Esophagus (tissue), 2 donors: Measurements from ENCODE around the gene AQP4. TPM values are rescaled to one million over a fixed set of nuclear protein-coding genes. Genes with fewer than 3 reads are reported as not detected.
A peak's percentile ranks its signal among the peaks of the same experiment; 100 is the strongest.

Source experiments
- H3K27ac ChIP-seq, 2 donors: one replicate each; pipeline ENCODE4 v1.5.1; 2013; ENCODE audit warnings: low read depth in 2 of 2, mild to moderate bottlenecking in 2 of 2, inconsistent platforms in 1 of 2, low read length in 1 of 2, moderate library complexity in 1 of 2
- H3K27me3 ChIP-seq, 2 donors: one replicate each; pipeline ENCODE4 v1.6.1; 2013; ENCODE audit warnings: low read length in 2 of 2, control low read depth in 1 of 2, mild to moderate bottlenecking in 1 of 2; ENCODE audit not compliant: insufficient read depth in 2 of 2, control insufficient read depth in 1 of 2
- H3K36me3 ChIP-seq, 2 donors: one replicate each; pipeline ENCODE4 v1.6.1; 2013; ENCODE audit warnings: low read length in 1 of 2; ENCODE audit not compliant: control insufficient read depth in 2 of 2, insufficient read depth in 2 of 2
- H3K4me1 ChIP-seq, 2 donors: one replicate each; pipeline ENCODE4 v1.6.1; 2013; ENCODE audit warnings: low read length in 1 of 2; ENCODE audit not compliant: control insufficient read depth in 2 of 2, insufficient read depth in 2 of 2
- H3K4me3 ChIP-seq, 2 donors: one replicate each; pipeline ENCODE4 v1.5.1; 2013; ENCODE audit warnings: low read length in 2 of 2, mild to moderate bottlenecking in 2 of 2, low read depth in 1 of 2, moderate library complexity in 1 of 2
- H3K9me3 ChIP-seq, 2 donors: one replicate each; pipeline ENCODE4 v1.6.1; 2013; ENCODE audit warnings: mild to moderate bottlenecking in 2 of 2, low read depth in 1 of 2, low read length in 1 of 2, moderate library complexity in 1 of 2; ENCODE audit not compliant: control insufficient read depth in 2 of 2, insufficient read depth in 1 of 2
- WGBS, 2 donors: extraction: QIAGEN DNeasy Blood & Tissue Kit; methylation state at CpG; one replicate each; pipeline ENCODE4 v1.1.7; 2013; 5-methylcytosine and 5-hydroxymethylcytosine counted together
- polyA plus RNA-seq, 2 donors: library from polyadenylated mRNA; stranded (reverse); fragments of 200-250 nt; gene quantifications; one replicate each; pipeline ENCODE4 v1.2.3, GENCODE V29; 2013
- donor health status: healthy with polysubstance abuse.
- donor health status: Bipolar disorder and iron deficiency.

The AQP4 gene
- polyA plus RNA-seq, 2 donors, result 0.02 to 0.04 TPM

GRCh38 chr18:26875040-26875654, 9.6 kb upstream of the AQP4 start:
- no peaks in the 10 kb centered on the region for H3K27me3 ChIP-seq
- H3K27ac ChIP-seq, result no peak overlapping the region
- no peaks in the 10 kb centered on the region for H3K36me3 ChIP-seq
- H3K9me3 ChIP-seq, result no peaks in the 10 kb centered on the region
- H3K4me3 ChIP-seq, result no peak overlapping the region
- no peaks in the 10 kb centered on the region for H3K4me1 ChIP-seq
- 71 to 81% methylated on average over 2 of the region's 2 CpGs for WGBS, 2 donors

GRCh38 chr18:26874283-26874682, 8.8 kb upstream of the AQP4 start:
- H3K9me3 ChIP-seq, result no peaks in the 10 kb centered on the region
- H3K36me3 ChIP-seq, result no peaks in the 10 kb centered on the region
- no peaks in the 10 kb centered on the region for H3K27me3 ChIP-seq
- no peak overlapping the region for H3K4me3 ChIP-seq
- no peaks in the 10 kb centered on the region for H3K4me1 ChIP-seq
- H3K27ac ChIP-seq, result no peak overlapping the region

DNA sequence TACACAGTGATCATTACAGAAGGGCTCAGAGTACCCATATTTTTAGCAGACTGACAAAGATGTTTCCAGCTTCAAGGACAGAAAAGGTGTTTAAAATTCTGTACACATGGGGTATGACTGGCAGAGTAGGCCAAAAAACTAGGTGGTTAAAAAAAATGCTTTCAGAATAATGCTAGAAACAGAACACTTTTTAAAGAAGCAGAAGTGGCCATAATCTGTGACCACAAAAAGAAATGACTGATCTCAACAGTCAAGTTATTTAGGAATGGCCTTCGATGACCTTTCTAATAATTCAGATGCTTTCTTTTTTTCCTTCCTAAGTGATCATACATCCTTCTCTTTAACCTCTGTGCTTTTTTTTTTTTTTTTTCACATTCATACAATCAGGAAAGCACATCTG, 4.1 kb upstream of the AQP4 start:
- Histone ChIP-seq H3K9me3 (no peaks in the 10 kb centered on the region), H3K27me3 (no peaks in the 10 kb centered on the region), H3K36me3 (no peaks in the 10 kb centered on the region), H3K4me3 (no peak overlapping the region), H3K4me1 (no peaks in the 10 kb centered on the region), H3K27ac (no peak overlapping the region)
- 81 to 86% methylated on average over 1 of the region's 1 CpG for WGBS, 2 donors

DNA sequence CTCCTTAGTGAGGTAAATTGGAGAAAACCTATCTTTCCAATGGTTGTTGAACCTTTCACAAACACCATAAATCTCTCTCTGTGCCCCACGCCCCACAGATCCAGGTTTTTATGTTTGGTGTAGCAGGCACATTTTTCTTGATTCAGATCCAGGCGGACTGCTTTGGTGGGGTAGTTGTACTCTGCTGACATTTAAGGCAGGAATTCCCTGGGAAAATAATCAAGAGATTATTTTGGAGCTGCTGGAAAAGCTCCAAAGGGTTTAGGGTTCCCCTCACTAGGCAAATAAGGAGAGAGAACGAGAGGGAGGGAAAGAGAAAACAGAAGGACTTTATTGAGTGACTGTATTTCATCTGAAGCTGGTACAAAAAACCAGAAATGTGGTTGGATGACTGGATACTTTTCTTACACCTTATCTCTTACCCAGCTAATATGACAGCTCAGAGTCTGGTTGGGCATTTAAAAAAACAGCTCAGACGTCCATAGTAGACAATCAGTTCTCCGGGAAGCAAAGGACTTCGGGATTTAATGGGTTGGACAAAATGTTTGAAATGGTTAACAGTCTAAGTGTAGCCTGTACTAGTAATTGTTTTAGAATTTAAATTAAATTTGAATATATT, 3.6 kb upstream of the AQP4 start:
- no peaks in the 10 kb centered on the region for H3K27me3 ChIP-seq
- no peaks in the 10 kb centered on the region for H3K4me1 ChIP-seq
- 57 to 63% methylated on average over 6 of the region's 6 CpGs for WGBS, 2 donors
- no peaks in the 10 kb centered on the region for H3K36me3 ChIP-seq
- no peak overlapping the region for H3K27ac ChIP-seq
- H3K9me3 ChIP-seq, result no peaks in the 10 kb centered on the region
- no peak overlapping the region for H3K4me3 ChIP-seq

DNA sequence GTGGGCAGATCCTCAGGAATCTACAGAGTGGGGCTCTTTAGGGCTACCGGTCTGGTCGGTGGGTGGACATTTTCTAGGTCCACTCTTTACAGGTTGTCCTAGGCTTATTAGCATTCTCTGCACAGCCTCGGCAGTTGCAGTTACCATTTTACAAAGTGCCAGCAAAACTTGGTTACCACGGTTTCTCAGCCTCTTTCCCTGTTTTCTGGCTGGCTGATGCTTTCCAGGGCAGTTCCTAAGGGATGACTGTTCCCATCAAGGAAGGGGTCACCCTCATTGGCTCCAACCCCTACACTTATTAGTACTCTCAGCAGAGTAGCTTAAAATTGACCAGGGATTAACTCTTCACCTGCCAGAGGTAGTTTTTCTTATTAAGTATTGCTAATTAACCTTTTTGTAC, 2.0 kb upstream of the AQP4 start:
- no peak overlapping the region for H3K4me3 ChIP-seq
- 76 to 80% methylated on average over 4 of the region's 4 CpGs for WGBS, 2 donors

DNA sequence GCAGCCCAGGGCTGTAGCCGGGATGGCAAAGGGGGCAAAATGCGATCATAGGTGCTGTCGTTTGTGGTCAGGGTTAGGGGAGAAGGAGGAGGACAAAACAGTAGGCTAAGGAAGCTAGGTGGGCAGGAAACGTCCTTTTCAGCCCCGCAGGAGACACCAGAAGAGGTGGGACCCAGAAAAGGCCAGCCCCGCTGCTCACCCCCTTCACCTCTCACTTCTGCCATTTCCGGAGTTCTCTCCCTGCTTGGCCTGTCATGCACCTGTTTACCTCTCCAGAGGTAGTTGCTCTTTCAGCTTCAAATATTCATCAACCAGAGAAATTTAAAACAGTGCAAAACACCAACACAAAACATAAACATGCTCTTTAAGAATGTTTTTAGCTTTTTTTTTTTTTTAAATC, 849 bp downstream of the AQP4 start:
- Histone ChIP-seq H3K27ac (no peak overlapping the region), H3K36me3 (no peaks in the 10 kb centered on the region), H3K4me1 (peaks cover 0 to 9% of the 10 kb centered on the region in 2 donors), H3K27me3 (no peaks in the 10 kb centered on the region), H3K4me3 (no peak overlapping the region), H3K9me3 (no peaks in the 10 kb centered on the region)
- WGBS, 2 donors, result 82 to 85% methylated on average over 7 of the region's 7 CpGs

More for the DNA sequence above, 2.0 kb upstream of the AQP4 start:
- Histone ChIP-seq H3K36me3 (no peaks in the 10 kb centered on the region), H3K27ac (no peak overlapping the region), H3K4me1 (peaks cover 0 to 9% of the 10 kb centered on the region in 2 donors), H3K27me3 (no peaks in the 10 kb centered on the region), H3K9me3 (no peaks in the 10 kb centered on the region)

- H3K9me3 ChIP-seq, result no peaks in the 10 kb centered on the region
- peaks cover 0 to 9% of the 10 kb centered on the region in 2 donors for H3K4me1 ChIP-seq
- H3K27ac ChIP-seq, result no peak overlapping the region
- H3K4me3 ChIP-seq, result no peak overlapping the region
- 51 to 56% methylated on average over 9 of the region's 9 CpGs for WGBS, 2 donors
- no peaks in the 10 kb centered on the region for H3K27me3 ChIP-seq
- H3K36me3 ChIP-seq, result no peaks in the 10 kb centered on the region
Observed at GRCh38 chr18:26863921-26864497, 1.5 kb downstream of the AQP4 start.

- peaks cover 0 to 9% of the 10 kb centered on the region in 2 donors for H3K4me1 ChIP-seq
- no peak overlapping the region for H3K27ac ChIP-seq
- H3K27me3 ChIP-seq, result no peaks in the 10 kb centered on the region
- H3K4me3 ChIP-seq, result peak overlapping the region; percentile 18 to 37
- H3K36me3 ChIP-seq, result no peaks in the 10 kb centered on the region
- no peaks in the 10 kb centered on the region for H3K9me3 ChIP-seq
- WGBS, 2 donors, result 5 to 10% methylated on average over 39 to 40 of the region's 40 CpGs
Observed at GRCh38 chr18:26863122-26863879, 2.2 kb downstream of the AQP4 start.

- peaks cover 0 to 9% of the 10 kb centered on the region in 2 donors for H3K4me1 ChIP-seq
- H3K4me3 ChIP-seq, result no peak overlapping the region
- H3K9me3 ChIP-seq, result no peaks in the 10 kb centered on the region
- no peaks in the 10 kb centered on the region for H3K27me3 ChIP-seq
- H3K27ac ChIP-seq, result no peak overlapping the region
- no peaks in the 10 kb centered on the region for H3K36me3 ChIP-seq
- 89 to 92% methylated on average over 5 of the region's 5 CpGs for WGBS, 2 donors
Observed at GRCh38 chr18:26862084-26862483, 3.4 kb downstream of the AQP4 start.
